Measurements from ENCODE around the gene NDUFB2. TPM values are rescaled to one million over a fixed set of nuclear protein-coding genes. Genes with fewer than 3 reads are reported as not detected.

The NDUFB2 gene
- total RNA-seq, 1 experiment from 2014 or later = 296 TPM

DNA sequence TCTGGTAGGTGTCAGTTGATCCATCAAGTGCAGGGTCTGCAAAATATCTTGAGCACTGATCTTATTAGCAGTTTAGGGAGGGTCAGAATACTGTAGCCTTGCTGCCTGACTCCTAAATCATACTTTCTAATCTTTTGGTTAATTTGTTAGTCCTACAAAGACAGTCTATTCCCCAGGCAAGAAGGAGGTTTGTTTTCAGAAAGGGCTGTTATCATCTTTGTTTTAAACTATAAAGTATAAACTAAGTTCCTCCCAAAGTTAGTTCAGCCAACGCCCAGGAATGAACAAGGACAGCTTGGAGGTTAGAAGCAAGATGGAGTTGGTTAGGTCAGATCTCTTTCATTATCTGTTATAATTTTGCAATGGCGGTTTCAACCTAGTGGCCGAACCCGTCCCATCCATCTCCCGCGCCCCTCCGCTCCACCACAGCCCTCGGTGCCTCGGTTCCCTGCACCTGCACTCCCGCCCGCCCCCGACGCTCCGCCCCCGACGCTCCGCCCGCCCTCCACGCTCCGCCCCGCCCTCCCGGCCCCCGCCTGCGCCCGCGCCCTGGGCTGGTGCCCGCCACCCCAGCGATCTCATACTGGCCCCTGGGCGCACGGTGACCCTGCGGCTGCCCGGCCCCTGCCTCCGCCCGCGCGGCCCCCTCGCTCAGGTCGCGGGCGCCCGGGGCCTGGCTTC is 24.0 kb upstream of the NDUFB2 start, which contains the start of gene ADCK2:
TSS of gene ADCK2 (plus strand) at position 564 of the 681 bp plus-strand sequence. CDS start 386 bp downstream, outside the sequence.
- intact Hi-C loops (cut with micrococcal nuclease) = loop anchor here (1.0 to 10.0 kb wide), 3 partner anchors 24 to 252 kb away; partner anchors contain the start of genes BRAF and NDUFB2

GRCh38 chr7:140673063-140673773 is 23.3 kb upstream of the NDUFB2 start:
- peaks cover 15% of the 10 kb centered on the region; the same call in 1 of the 2 replicates for H3K79me2 ChIP-seq (ENCODE audit: low read length)
- intact Hi-C loops (cut with micrococcal nuclease) = loop anchor here (1.0 to 10.0 kb wide), 3 partner anchors 23 to 252 kb away; partner anchors contain the start of genes BRAF and NDUFB2
- peak overlapping the region; percentile 80 for H2AFZ ChIP-seq (ENCODE audit: low read length)
- H3F3A ChIP-seq (ENCODE audit: low read length, unreplicated experiment) = no peaks in the 10 kb centered on the region
- peak overlapping the region; percentile 78 for H3K9ac ChIP-seq (ENCODE audit: low read length)
- CTCF ChIA-PET = interaction anchor here (0.5 kb wide), 1 partner anchor 135 kb away, joined by 14 read pairs; no protein-coding TSS in a partner anchor
- DNase-seq (peak; percentile 82), ATAC-seq (peak; percentile 71)
- no peaks in the 10 kb centered on the region for H3K27me3 ChIP-seq (ENCODE audit: low read length)
- no TSS peak for BruUV-seq (replicated peaks)
- TF ChIP-seq EZH2 (IDR thresholded peaks at IDR 0.05; ENCODE audit: low read length, unreplicated experiment) = no peak
- TF ChIP-seq CTCF (conservative IDR thresholded peaks at IDR 0.05; ENCODE audit: low read depth, low read length) = no peak; the same call in 1 of the 2 replicates
- no peak for TF ChIP-seq EZH2phosphoT487 (IDR thresholded peaks at IDR 0.05; ENCODE audit: borderline replicate concordance, low read length)
- H3K9me2 ChIP-seq (replicated peaks; ENCODE audit: low read length) = no peaks in the 10 kb centered on the region
- POLR2A ChIA-PET (ENCODE audit: unreplicated experiment) = interaction anchor here (0.7 kb wide), 1 partner anchor 78 kb away, joined by 4 read pairs; no protein-coding TSS in a partner anchor
- H4K20me1 ChIP-seq (ENCODE audit: low read length) = no peaks in the 10 kb centered on the region
- H3K4me3 ChIP-seq (ENCODE audit: low read length) = peak overlapping the region; percentile 71
- no peaks in the 10 kb centered on the region for H3K36me3 ChIP-seq (ENCODE audit: low read depth, low read length)
- peak overlapping the region; percentile 33; the same call in 1 of the 2 replicates for H3K27ac ChIP-seq (ENCODE audit: low read length)
- H3K9me3 ChIP-seq (ENCODE audit: low read length) = no peaks in the 10 kb centered on the region
- peaks cover 25% of the 10 kb centered on the region for H3K4me1 ChIP-seq (ENCODE audit: insufficient read depth, low read length)
- peak overlapping the region; percentile 96 for H3K4me2 ChIP-seq (ENCODE audit: low read length)

More for the DNA sequence above, 24.0 kb upstream of the NDUFB2 start, which contains the start of gene ADCK2:
- POLR2A ChIA-PET (ENCODE audit: unreplicated experiment) = no interaction called here
- no peaks in the 10 kb centered on the region for H3K9me3 ChIP-seq (ENCODE audit: low read length)
- H3K4me1 ChIP-seq (ENCODE audit: insufficient read depth, low read length) = peaks cover 25% of the 10 kb centered on the region
- peak within 1 kb of the TSS; percentile 78 for H3K9ac ChIP-seq (ENCODE audit: low read length)
- CTCF ChIA-PET = no interaction called here
- H3K27ac ChIP-seq (ENCODE audit: low read length) = peak within 1 kb of the TSS; percentile 33; the same call in 1 of the 2 replicates
- peak within 1 kb of the TSS; percentile 96 for H3K4me2 ChIP-seq (ENCODE audit: low read length)
- peak within 1 kb of the TSS; percentile 71 for H3K4me3 ChIP-seq (ENCODE audit: low read length)
- no peak for TF ChIP-seq EZH2 (IDR thresholded peaks at IDR 0.05; ENCODE audit: low read length, unreplicated experiment)
- no peak for TF ChIP-seq EZH2phosphoT487 (IDR thresholded peaks at IDR 0.05; ENCODE audit: borderline replicate concordance, low read length)
- TF ChIP-seq CTCF (conservative IDR thresholded peaks at IDR 0.05; ENCODE audit: low read depth, low read length) = no peak
- no peaks in the 10 kb centered on the region for H3K9me2 ChIP-seq (replicated peaks; ENCODE audit: low read length)
- no peaks in the 10 kb centered on the region for H3F3A ChIP-seq (ENCODE audit: low read length, unreplicated experiment)
- H2AFZ ChIP-seq (ENCODE audit: low read length) = peak within 1 kb of the TSS; percentile 80
- H3K27me3 ChIP-seq (ENCODE audit: low read length) = no peaks in the 10 kb centered on the region
- ATAC-seq (peak; percentile 61), DNase-seq (peak; percentile 35)
- H3K79me2 ChIP-seq (ENCODE audit: low read length) = peaks cover 15% of the 10 kb centered on the region; the same call in 1 of the 2 replicates
- H3K36me3 ChIP-seq (ENCODE audit: low read depth, low read length) = no peaks in the 10 kb centered on the region
- BruUV-seq (replicated peaks) = TSS peak; percentile 65
- no peaks in the 10 kb centered on the region for H4K20me1 ChIP-seq (ENCODE audit: low read length)
